CD1c-positive myeloid dendritic cell (primary cell): ENCODE measurements around the gene CYB561.
"Not testable (repeated sequence)": the region's sequence is repeated elsewhere in the genome, so short reads cannot be mapped to it uniquely, and the experiment has no call there.

Source experiments
- DNase-seq: peaks from one replicate; pipeline ENCODE4 v3.0.0-alpha.2; 2016; ENCODE audit errors: extremely low spot score

CYB561 gene

GRCh38 chr17:63479495-63480184, 33.5 kb upstream of the CYB561 start:
- DNase-seq = no peak

DNA sequence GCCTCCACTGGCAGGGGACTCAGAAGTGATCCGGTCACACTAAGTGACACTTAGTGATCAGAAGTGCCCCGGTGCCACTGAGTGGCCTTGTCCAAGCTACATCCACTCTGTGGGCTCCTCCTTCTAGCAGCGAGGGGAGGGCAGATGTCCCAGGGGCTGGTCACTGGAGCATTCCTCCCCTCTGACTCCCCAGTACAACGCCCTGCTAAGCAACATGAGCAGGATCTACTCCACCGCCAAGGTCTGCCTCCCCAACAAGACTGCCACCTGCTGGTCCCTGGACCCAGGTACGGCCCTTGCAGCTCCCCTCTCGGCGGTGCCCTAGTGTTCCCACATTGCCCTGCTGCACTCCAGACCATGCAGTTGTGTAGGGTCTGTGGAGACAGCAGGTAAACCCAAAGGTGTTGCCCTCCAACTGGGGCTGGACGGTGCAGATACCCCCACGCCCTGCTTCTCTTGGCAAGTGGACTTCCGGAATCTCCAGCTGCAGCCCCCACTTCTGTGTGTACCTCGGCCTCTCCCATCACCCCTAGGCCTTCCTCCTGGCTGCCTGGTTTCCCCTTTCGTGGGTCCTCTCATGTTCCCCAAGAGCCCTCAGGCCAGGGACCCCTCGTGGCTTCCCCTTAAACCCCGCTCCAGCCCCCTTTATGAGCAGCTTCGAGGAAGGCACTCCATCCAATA, 32.8 kb upstream of the CYB561 start:
- peak; percentile 72 for DNase-seq

DNA sequence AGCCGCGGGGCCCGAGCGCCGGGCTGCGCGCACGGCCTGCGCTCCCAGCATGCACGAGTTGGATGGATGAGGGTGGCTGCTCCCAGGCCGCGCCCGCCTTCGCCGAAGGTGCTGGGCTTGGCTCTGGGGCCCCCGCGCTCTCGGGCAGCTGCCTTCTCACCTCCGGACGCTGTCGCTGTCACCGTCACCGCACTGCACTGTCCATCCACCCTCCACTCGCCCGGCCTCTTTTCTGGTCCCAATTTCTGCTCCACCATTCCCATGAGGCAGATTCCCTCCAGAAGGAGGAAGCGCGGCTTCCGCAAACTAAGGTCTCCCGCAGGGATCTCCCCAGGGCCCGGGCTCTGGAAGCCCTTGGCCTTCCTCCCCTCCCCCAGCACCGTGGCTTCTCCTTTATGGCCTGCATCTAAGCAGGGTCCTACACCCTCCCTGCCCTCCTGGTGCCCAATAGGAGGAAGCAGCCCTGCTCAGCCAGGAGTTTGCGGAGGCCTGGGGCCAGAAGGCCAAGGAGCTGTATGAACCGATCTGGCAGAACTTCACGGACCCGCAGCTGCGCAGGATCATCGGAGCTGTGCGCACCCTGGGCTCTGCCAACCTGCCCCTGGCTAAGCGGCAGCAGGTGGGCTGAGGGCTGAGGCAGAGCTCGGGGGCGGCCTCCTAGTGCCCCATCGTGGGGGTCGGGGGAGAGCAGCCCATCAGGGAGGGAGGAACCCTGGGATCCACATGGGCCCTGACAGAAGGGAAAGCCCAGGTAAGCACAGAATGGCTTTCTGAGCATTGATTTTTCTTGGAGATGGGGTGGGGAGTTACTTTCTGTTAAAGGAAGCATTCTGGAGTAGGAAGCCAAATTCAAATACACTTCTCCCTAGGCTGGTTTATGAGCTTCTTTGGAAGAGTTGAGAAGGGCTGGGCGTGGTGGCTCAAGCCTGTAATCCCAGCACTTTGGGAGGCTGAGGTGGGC, 31.7 kb upstream of the CYB561 start:
- peak; percentile 69 for DNase-seq

GRCh38 chr17:63476854-63477479, 30.9 kb upstream of the CYB561 start, which contains the start of gene ACE:
ACE (plus strand) TSS chr17:63477061; CDS start chr17:63477095, 34 bp downstream.
- DNase-seq = peak; percentile 81

DNA sequence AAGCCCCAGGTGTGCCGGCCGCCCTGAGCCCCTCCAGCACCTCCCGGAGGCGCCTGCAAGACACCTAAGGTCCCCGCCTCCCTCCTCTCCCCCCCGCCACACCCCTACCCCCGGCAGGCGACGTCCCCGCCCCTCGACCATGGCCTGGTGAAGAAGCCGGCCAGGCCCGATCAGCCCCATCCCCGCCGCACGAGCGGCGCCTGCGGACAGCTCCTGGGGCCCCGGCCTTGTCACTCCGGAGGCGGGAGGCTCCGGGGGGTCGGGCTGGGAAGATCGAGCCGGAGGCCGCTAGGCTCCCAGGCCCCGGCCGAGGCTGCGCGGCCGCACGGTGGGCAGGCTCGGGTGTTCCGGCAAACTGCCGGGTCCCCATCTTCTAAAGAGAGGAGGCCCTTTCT, 30.4 kb upstream of the CYB561 start:
- no peak for DNase-seq

DNA sequence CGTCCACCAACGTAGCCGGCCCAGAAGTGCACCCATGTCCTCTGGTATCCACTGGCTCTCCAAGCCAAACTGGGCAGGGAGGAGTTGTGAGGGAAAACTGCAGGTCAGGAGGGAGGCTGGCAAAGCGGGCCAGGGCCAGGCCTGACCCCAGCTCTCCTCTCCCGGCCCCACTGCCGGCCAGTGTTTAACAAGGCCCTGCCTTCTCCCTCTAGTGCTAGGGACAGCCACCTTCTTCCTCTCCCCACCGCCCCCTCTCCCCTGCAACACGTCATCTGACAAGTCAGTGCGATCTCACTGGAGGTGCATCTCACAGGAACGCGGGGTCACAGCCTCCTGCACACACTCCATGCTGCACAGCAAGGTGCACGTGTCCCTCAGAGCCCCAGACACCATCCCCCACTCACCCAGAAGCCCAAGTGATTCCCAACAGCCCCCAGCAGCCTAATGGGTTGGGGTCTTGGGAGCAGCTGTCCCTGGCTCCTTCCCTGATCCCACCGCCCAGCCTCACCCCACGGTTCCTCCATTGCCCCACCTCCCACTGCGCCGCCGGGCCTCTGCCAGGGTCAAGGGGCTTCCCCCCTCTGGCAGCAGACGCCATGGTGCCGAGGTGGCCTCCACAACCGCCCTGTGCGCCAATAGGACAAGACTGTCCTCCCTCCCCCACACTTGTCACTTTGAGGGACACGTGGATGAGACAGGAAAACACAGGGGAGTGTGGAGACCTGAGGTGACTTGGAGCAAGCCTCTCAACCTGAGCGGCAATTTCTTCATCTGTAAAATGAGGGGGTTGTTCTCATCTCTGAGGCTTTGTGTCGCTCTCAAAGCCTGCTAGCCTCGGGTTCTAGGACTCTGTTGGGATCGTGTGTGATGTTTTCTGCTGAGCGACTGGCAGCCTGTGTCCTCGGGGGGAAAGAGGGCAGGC, 29.6 kb upstream of the CYB561 start:
- peak; percentile 30 for DNase-seq

DNA sequence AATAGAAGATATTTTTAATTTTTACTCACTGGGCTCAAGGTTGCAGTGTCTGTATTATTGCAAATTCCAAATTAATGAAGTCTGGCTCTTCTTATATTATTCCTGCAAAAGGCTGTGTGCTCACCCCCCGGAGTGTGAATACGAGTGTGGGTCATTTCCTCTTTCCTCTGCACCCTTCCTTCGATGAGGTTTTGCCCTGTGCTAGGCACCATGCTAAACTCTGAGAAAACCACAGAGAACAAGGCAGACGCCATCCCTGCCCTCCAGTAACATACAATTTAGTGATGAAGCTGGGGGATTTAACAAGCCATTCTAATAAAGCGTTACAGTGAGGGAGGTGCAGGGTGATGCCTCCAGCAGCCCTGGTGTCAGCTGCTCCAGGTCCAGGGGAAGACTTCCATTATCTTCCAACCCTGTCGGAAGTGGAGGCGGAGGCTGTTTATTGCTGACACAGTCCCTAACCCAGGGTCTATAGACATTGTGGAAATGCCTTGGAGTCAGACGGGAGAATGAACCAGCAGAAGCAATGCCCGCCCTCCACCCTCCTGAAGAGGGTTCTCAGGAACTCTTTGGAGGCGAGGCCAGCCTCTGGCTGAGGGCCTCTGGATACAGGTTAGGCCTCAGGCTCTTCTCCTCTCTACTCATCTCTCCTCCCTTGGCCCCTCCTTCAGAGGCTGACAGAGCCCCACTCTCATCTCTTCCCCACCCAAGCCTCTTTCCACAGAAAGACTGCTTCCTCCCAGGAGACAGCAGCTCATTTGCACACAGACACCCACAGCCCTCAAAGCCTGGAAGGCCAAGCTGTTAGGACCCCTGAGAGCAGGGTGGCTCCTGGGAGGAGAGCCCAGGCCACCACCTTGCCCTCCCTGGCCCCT, 28.7 kb upstream of the CYB561 start:
- DNase-seq = peak; percentile 10

DNA sequence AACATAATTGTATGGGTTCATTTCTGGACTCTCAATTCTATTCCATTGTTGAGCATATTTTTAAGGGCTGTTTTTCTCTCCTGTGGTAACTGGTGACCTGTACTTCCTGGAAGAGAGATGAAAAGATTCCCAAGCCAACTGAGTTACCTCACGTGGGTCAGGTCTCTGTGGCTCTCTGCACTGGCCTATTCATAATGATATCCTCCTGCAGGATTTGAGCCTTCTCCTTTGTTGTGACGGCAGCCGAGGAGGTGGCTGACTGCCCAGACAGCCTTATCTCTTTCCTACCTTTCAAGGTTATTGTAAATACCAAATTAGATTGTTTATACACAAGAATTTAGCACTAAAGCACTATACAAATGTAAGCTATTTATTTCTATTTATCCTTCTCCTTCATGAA, 28.1 kb upstream of the CYB561 start:
- no peak for DNase-seq

GRCh38 chr17:63468099-63468498, 22.0 kb upstream of the CYB561 start:
- not testable (repeated sequence) for DNase-seq

DNA sequence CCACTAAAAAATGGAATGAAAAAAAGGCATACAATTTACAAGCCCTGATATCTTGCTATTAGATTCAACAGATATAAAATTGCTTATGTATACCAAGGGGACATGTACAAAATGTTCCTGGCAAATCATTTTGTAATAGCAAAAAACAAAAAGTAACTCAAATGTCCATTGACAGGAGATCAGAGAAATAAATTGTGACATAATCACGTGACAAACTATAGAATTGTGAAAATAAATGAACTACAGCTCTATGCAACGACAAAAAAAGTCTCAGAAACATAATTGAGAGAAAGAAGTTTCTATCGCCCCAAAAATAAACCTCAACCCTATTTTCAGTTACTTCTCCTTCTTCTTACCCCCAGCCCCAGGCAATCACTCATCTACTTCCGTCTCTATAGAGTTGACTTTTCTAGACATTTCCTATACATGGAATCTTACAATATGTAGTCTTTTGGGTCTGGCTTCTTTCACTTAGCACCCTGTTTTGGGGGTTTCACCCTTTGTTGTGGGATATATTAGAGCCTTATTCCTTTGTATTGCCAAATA, 18.7 kb upstream of the CYB561 start:
- peak; percentile 22 for DNase-seq

GRCh38 chr17:63463771-63464170, 17.7 kb upstream of the CYB561 start:
- no peak for DNase-seq

DNA sequence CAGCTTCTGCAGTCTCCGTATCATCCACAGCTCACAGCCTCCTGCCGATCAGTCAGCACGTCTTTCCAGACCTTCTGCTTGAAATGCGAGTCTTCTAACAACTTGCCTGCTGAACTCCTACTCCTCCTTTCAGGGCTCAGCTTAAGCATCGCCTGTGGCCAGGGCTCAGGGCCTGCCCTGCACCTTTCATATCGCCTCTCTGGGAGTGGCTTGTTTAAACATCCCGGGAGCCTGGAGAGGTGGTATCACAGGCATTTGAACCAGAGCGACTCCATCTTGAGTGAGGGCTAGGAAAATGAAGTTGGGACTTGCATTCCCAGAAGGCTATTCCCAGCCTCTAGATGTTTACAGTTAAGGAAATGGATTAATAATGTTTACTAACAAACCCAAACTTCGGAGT, 13.9 kb upstream of the CYB561 start:
- DNase-seq = no peak

GRCh38 chr17:63458478-63458877, 12.4 kb upstream of the CYB561 start:
- no peak for DNase-seq

- DNase-seq = no peak
These were observed 9.3 kb upstream of the CYB561 start for GRCh38 chr17:63455417-63455816.

DNA sequence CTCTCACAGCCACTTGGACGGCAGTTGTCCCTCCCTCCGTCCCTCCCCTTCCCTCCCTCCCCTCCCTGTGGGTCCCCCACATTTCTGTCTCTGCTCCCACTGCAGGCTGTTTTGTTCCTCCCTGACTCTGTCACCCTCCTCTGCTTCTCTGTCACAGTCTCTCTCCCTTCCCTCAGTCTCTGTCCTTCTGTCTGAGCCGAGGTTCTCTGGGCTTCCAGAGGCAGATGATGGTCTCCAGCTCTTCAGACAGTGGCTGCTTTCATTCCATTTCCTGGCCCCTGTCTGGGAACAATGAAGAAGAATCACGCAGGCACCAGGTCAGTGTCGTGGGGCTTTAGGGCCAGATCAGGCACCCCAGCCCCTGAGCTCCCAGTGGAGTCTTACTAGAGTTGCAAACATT, 8.8 kb upstream of the CYB561 start:
- DNase-seq = no peak

DNA sequence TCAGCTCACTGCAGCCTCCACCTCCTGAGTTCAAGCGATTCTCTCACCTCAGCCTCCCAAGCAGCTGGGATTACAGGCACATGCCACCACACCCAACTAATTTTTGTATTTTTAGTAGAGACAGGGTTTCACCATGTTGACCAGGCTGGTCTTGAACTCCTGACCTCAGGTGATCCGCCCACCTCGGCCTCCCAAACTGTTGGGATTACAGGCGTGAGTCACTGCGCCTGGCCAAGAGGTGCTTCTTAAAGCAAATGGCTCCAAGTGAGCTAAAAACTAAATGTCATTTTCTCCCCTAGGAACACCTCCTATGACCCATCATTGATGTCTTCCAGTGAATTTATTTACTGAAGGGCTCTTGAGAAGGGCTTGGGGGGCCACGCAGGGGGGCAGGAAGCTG, 8.3 kb upstream of the CYB561 start:
- not testable (repeated sequence) for DNase-seq

DNA sequence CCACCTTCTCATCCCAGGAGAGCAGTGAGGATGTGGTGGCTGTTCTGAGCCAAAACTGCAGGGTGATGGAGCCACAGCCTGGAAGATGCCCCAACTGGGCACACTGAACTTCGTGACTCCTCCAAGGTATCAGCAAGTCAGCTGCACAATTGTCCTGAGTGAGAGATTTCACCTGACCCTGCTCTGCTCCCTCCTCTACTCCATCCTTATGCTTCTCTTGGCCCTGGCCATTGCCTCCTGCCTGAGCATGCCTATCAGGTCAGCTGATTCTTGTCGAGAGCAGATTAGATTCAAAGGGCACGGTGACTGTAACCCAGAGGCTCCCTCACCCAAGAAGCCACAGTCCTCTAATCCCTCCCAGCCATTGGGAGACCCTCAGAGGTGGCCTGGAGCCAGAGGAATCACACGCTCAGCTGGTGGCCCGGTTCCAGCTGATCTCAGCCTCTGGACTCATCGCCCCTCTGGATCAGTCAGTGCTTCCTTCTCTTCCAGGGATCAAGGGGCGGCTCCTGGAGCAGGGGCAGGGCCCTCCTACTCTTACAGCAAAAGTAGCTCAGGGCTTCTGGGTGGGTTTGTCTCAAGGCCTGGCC, 7.0 kb upstream of the CYB561 start:
- DNase-seq = no peak

- no peak for DNase-seq
These were observed 6.2 kb upstream of the CYB561 start for GRCh38 chr17:63452046-63452961.
